ENCODE results near the gene DHFR2.
"Not testable (repeated sequence)": the region's sequence is repeated elsewhere in the genome, so short reads cannot be mapped to it uniquely, and the experiment has no call there.

The DHFR2 gene

GRCh38 chr3:94065122-94065521 is 2.4 kb upstream of the DHFR2 start:
- TF ChIP-seq, protein P1, sequence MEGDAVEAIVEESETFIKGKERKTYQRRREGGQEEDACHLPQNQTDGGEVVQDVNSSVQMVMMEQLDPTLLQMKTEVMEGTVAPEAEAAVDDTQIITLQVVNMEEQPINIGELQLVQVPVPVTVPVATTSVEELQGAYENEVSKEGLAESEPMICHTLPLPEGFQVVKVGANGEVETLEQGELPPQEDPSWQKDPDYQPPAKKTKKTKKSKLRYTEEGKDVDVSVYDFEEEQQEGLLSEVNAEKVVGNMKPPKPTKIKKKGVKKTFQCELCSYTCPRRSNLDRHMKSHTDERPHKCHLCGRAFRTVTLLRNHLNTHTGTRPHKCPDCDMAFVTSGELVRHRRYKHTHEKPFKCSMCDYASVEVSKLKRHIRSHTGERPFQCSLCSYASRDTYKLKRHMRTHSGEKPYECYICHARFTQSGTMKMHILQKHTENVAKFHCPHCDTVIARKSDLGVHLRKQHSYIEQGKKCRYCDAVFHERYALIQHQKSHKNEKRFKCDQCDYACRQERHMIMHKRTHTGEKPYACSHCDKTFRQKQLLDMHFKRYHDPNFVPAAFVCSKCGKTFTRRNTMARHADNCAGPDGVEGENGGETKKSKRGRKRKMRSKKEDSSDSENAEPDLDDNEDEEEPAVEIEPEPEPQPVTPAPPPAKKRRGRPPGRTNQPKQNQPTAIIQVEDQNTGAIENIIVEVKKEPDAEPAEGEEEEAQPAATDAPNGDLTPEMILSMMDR (IDR thresholded peaks at IDR 0.05; ENCODE audit: borderline replicate concordance, insufficient read depth, low read depth, low read length) = no peak
- H3K4me3 ChIP-seq (ENCODE audit: low read depth, low read length) = no peak overlapping the region

DNA sequence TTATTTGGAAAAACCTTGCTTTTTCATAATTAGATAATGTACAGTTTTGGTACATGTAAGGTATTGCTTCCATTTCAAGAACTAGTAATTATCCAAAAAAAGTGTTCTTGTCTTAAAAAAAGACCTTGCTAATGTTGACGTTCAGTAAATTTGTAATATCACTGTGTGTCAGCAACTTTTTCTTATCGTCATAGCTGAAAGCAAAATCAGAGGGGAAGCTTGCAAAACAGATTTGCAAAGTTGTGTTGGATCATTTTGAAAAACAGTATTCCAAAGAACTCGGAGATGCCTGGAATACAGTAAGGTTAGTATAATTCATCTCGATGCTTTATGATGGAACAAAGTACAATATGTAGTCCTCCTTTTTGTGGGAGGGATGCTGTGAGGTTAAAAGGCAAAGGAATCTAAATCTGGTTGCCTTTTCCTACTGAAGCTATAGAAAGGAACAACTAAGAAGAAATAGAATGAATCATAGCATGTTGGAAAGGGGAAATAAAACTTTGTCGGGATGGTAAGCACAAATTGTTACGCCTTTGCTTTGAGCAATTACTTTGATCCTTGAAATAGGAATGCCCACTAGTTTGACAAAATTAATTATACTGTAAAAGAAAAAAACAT is 1.6 kb upstream of the DHFR2 start:
- H3K4me3 ChIP-seq (ENCODE audit: low read depth, low read length) = no peak overlapping the region
- TF ChIP-seq, protein P1 (IDR thresholded peaks at IDR 0.05; ENCODE audit: borderline replicate concordance, insufficient read depth, low read depth, low read length) = no peak

DNA sequence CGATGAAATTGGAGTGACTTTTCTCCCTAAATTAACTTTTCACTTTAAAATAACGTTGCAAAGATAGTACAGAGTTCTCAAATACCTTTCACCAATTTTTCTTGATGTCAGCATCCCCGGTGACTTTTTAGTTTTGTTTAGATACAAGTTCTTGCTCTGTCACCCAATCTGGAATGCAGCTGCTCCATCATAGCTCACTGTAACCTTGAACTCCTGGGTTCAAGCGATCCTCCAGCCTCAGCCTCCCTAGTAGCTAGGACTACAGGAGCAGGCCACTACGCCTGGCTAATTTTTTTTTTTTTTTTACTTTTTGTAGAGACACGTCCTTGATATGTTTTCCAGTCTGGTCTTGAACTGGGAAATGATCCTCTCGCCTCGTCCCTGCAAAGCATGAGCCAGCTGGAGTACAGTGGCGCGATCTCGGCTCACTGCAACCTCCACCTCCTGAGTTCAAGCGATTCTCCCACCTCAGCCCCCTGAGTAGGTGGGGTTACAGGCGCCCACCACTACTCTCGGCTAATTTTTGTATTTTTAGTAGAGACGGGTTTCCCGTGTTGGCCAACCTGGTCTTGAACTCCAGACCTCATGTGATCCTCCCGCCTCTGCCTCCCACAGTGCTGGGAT is 892 bp upstream of the DHFR2 start:
- TF ChIP-seq, protein P1 (IDR thresholded peaks at IDR 0.05; ENCODE audit: borderline replicate concordance, insufficient read depth, low read depth, low read length) = no peak
- H3K4me3 ChIP-seq (ENCODE audit: low read depth, low read length) = peak overlapping the region; percentile 66

DNA sequence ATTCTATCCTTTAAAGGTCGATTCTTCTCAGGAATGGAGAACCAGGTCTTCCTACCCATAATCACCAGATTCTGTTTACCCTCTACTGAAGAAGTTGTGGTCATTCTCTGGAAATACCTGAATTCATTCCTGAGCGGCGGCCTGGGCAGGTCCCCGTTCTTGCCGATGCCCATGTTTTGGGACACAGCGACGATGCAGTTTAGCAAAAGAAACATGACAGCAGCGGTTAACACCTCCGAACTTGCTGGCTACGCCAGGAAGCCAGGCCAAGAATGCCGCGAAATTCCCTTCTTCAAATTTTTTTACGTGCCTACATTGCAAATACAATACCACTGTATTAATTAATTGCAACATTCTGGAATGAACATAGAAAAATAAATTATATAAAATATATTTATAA is 1.4 kb downstream of the DHFR2 start:
- TF ChIP-seq, protein P1 (IDR thresholded peaks at IDR 0.05; ENCODE audit: borderline replicate concordance, insufficient read depth, low read depth, low read length) = no peak
- H3K4me3 ChIP-seq (ENCODE audit: low read depth, low read length) = no peak overlapping the region

DNA sequence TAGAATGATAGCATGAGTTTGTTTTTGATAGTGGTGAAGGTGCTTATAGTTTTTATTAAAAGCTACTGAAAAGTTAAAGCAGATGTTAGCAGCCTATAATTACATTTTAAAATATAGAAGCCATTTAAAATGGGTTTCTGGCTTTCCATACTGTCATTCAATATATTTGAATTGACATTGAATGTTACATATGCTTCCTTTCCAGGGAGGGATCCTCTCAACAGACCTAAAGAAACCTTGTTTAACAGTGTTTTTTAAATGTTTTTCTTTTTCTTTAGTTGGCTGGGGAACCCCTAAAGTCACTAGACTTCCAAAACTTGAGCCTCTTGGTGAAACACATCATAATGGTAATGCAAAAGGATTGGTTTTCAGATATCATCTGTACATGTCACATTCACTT is 12.2 kb downstream of the DHFR2 start:
- no peak overlapping the region for H3K4me3 ChIP-seq (ENCODE audit: low read depth, low read length)
- TF ChIP-seq, protein P1 (IDR thresholded peaks at IDR 0.05; ENCODE audit: borderline replicate concordance, insufficient read depth, low read depth, low read length) = no peak

- TF ChIP-seq, protein P1 (IDR thresholded peaks at IDR 0.05; ENCODE audit: borderline replicate concordance, insufficient read depth, low read depth, low read length) = no peak
- H3K4me3 ChIP-seq (ENCODE audit: low read depth, low read length) = no peak overlapping the region
Measured at GRCh38 chr3:94049267-94049666, 13.4 kb downstream of the DHFR2 start.

GRCh38 chr3:94046533-94046932 is 16.2 kb downstream of the DHFR2 start:
- H3K4me3 ChIP-seq (ENCODE audit: low read depth, low read length) = no peak overlapping the region
- TF ChIP-seq, protein P1 (IDR thresholded peaks at IDR 0.05; ENCODE audit: borderline replicate concordance, insufficient read depth, low read depth, low read length) = no peak

- H3K4me3 ChIP-seq (ENCODE audit: low read depth, low read length) = not testable (repeated sequence)
Measured at GRCh38 chr3:94044100-94044936, 18.4 kb downstream of the DHFR2 start.

Measured in GM12875 (cell line).